GM21423 (cell line): ENCODE measurements around the gene NMNAT2.
"Not testable (repeated sequence)": the region's sequence is repeated elsewhere in the genome, so short reads cannot be mapped to it uniquely, and the experiment has no call there.

ENCODE experiments used
- ATAC-seq: cut with Tn5 transposase; IDR thresholded peaks from one replicate; pipeline ENCODE4 v1.9.1; 2021; ENCODE audit warnings: mild to moderate bottlenecking, moderate library complexity; ENCODE audit not compliant: unreplicated experiment

NMNAT2 gene

DNA sequence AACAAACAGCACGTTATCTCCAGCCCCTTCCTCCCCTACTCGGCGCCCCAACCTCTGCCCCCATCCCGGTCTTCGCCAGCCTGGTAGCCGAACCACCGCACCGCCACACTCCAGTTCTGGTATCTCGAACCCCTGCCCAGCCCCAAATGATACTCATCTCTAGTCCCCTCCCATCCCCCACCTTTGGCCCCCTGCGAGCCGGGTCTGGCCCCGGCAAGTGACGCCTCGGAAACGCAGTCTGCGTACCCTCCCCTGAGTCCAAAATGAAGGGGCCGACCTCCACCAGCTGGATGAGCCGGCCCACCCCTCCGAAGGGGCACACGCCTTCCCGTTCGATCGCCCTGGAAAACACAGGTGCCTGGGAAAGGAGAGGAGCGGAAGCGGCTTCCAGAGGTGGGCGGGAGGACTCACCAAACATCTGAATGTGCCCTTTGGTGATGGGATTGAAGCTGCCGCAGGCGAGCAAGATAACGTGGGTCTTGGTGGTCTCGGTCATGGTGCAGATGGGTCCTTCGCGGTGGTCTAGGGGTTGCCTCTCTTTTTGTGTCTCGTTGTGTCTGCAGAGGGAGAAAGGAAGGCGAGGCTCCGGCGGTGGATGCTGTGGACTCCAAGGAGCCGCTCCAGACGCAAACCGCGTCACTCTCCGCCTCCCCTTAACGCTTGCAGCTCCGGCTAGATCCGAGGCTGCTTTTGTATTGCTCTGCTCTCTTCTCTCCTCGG is at the start of gene NMNAT2:
Gene NMNAT2, minus strand, starts transcription at position 609 of the 720 bp plus-strand sequence. Its CDS starts 113 bp downstream, at position 496.
- ATAC-seq = no peak

DNA sequence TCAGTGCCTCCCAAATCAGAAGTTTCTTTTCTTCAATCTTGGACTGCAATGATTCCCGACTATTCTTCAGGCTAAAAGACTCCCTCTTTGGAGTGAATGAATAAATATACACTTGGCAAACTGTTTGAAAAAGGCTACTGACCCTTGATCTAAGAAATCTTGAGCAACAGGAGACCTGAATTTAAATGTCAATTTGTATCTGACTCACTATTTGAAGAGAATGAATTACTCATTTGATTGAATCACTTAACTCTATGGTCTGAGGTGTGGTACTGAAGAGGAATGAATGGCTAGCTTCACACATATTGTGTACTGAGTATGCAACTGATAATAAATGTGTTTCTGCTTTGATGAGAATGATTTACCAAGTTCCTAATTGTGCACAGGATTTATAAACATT is 49.5 kb upstream of the NMNAT2 start:
- no peak for ATAC-seq

DNA sequence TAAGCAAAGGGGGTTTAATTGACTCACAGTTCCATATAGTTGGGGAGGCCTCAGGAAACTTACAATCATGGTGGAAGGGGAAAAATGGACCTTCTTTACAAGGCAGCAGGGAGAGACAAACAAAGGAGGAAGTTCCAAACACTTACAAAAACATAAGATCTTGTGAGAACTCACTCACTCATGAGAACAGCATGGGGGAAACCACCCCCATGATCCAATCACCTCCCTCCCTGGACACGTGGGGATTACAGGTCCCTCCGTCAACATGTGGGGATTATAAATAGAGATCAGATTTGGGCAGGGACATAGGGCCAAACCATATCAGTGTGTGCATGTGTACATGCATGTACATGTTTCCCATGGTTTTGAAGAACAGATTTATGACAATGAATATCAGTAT is 48.6 kb upstream of the NMNAT2 start:
- ATAC-seq = no peak

DNA sequence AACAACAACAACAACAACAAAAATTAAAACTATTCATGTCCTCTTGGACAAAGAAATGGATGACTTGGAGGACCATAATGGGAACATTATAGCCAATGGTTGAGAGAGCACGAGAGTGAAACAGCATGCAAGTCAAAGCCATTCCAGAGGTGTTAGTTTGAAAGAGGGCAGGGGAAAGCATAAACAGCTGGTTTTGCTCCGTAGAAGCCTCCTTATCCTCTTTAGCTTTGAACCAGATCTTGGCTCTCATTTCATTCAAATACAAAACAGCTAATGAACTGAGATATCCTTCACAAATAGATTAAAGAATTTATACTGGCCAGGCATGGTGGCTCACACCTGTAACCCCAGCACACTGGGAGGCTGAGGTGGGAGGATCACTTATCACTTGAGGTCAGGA is 45.4 kb upstream of the NMNAT2 start:
- ATAC-seq = no peak

DNA sequence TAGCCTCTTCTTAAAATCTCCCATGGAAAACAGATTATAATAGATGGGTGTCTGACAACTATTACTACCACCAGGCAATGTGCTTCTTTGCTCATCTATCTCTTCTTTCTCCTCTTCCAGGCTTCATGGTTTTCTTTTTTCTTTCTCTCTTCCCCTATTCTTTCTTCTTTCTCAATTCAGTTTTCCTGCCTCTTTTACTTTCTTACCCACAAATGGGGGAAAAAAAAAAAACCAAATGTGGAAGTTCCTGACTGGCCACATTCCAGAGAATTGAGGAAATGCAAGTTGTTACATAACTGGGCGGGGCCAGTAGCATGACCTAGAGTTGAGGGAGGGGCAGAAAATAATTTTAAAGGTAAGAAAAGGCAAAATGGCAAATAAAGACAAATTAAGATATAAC is 43.2 kb upstream of the NMNAT2 start:
- no peak for ATAC-seq

DNA sequence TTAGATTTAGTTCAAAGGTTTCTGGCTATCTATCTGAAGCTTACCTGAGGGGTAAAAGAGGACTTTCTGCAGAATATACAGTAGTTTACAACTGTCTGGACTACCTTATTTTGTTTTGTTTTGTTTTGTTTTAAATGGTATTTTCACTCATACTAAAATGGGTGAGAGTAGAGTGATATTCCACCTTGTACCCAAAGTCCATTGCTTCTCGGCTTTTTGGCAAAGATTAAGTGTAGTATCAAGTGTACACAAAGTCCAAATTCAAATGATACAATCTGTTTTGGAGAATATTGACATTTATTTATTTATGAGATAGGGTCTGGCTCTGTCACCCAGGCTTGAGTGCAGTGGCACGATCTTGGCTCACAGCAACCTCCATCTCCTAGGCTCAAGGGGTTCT is 42.4 kb upstream of the NMNAT2 start:
- no peak for ATAC-seq

DNA sequence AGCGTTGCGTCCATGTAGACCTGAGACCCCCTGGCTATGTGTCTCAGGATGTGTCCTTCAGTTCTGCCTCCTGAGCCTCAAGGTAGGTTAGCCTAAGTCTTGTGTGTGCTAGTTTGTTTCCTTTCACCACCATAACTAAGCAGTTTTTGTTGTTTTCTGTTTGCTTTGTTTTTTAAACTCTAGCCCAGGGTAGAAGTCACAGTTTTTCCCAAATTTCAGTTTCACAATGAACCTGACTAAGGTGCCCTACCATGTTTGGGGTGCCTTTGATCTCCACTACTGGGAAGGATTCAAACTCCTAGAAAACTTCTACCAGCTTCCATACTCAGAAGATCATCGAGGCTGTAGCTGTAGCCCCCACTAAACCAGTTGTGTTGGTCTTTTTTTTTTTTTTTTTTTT is 39.3 kb upstream of the NMNAT2 start:
- ATAC-seq = no peak

DNA sequence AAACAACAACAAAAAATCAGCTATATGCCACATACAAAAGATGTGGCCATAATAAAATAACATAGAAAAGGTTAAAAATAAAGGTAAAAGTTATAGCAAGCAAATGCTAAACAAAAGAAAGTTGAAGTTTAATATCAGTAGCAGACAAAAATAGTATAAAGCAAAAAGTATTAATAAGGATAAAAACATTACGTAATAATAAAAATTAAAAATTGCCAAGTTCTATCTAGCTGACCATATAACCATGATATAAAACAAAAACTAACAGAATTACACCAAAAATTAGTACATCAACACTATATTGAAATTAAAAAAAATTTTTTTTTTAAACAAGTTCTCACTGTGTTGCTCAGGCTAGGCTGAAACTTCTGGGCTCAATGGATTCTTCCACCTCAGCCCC is 38.6 kb upstream of the NMNAT2 start:
- ATAC-seq = no peak

DNA sequence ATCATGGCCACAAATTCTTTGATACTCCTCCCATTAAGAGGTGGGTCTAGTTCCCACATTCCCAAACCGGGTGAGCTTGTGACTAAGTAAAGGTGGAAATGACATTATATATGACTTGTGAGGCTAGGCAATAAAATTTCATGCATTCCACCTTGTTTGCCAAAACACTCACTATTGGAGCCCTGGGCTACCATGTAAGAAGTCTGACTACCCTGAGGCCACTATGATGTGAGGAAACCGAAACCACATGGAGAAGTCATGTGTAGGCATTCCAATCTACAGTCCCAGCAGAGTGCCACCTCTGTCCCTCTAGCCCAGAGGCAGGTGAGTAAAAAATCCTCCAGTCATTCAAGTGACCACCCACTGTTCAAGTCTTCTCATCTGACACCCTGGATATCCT is 36.2 kb upstream of the NMNAT2 start:
- no peak for ATAC-seq

DNA sequence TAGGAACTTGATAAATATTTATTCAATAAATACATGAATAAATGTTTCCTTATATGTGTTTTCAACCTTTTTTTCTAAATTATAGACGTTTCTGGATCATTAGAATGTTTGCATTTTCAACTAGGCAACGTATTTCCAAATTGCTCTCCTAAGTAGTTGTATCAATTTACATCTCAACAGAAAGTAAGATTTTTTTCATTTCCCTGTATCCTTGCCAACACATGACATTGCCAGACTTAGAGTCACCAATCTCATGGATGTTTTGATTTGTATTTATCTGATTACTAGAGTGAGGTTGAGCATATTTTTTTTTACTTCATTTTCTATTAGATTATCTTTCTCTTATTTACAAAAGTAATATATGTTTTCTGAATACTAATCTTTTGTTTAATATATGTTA is 31.9 kb upstream of the NMNAT2 start:
- ATAC-seq = no peak

DNA sequence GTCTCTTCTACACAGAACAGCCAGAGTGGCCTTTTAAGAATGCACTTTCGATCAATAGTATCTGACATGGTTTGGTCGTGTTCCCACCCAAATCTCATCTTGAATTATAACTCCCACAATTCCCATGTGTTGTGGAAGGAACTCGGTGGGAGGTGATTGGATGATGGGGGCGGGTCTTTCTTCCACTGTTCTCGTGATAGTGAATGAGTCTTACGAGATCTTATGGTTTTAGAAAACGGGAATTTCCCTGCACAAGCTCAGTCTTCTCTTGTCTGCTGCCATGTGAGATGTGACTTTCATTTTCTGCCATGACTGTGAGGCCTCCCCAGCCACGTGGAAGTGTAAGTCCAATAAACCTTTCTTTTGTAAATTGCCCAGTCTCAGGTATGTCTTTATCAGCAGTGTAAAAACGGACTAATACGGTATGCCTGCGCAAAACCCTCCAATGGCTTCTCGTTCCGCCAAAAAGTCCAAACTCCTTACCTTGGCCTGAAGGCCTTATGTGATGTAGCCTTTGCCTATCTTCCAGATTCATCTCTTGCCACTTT is 31.1 kb upstream of the NMNAT2 start:
- no peak for ATAC-seq

DNA sequence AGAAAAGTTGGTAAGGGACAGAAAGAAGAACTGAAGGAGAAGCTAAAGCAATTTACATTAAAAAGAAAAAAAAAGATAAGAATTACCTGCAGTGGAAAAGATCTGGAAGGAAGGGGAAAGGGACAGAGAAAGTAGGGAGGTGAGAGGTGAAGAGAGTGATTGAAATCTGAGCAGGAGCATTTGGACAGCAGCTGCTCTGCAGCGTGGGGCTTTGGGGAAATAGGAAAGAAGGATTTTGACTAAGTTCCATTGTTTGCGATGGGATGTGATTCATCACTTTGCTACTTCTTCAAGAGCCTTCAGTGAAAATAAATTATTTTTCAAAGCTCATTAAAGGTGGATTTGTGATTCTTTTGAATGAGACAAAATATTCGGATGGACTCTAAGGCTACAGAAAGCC is 26.1 kb upstream of the NMNAT2 start:
- ATAC-seq = no peak

DNA sequence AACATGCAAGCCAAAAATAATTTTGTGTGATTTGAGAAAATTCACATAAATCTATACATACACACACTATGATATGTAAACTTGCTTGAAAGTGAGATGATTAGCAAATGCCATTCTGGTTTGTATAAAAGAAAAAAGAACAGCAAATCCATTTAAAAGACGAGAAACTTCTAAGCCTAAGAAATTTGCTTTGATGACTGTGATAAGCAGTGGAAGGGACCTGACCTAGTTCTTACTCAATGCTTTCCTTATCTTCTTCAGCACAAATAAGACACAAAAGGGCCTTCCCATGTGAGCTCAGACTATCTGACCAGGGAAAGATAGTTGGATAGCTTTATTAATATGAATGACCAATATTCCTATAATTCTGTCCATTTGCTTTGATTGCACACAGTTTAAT is 25.3 kb upstream of the NMNAT2 start:
- ATAC-seq = no peak

DNA sequence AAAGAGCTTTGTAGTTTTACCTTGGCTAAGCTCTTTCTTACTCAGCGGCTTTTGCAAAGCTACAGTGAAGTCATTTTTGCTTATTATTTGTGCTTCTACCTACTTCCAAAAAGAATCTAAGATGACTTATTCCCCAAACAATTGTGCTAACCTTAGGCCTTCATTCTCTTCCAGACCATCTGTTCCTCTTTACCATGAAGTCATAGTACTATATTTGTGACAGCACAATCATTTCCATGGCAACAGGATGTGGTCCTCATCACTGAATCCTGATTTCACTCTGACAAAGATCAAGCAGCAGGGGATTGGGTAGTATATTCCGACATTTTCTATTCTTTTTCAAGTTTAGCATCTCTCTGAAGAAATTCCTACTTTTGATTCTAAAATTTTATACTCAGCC is 24.8 kb upstream of the NMNAT2 start:
- no peak for ATAC-seq

DNA sequence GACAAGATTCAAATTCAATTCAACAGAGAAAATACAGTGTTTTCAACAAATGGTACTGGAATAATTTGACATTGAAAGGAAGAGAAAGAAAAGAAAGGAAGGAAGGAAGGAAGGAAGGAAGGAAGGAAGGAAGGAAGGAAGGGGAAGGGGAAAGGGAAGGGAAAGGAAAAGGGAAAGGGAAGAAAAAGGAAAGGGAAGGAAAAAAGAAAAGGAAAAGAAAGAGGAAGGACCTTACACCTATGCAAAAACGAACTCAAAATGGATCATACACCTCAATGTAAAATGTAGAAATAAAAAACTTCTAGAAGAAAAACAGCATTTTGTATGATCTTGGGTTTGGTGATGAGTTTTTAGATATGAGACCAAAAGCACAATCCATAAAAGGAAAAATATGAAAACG is 19.9 kb upstream of the NMNAT2 start:
- no peak for ATAC-seq

DNA sequence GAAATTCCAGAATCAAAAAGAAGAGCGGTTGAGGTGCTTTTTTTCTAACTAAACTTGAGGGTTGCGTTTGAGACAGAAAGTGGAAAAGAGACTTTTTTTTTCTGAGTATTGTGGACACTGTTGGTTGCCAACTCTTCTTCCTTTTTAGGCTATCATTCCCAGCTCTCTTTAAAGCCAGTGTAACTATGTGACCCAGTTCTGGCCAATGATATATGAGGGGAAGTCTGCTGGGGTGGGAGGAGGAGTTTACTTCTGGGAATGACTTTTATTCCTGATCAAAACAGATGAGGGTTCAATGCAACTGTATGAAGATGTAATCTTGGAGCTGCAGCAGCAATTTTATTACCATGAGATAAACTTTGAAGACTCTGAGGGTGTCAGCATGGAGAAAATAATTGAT is 17.3 kb upstream of the NMNAT2 start:
- no peak for ATAC-seq

DNA sequence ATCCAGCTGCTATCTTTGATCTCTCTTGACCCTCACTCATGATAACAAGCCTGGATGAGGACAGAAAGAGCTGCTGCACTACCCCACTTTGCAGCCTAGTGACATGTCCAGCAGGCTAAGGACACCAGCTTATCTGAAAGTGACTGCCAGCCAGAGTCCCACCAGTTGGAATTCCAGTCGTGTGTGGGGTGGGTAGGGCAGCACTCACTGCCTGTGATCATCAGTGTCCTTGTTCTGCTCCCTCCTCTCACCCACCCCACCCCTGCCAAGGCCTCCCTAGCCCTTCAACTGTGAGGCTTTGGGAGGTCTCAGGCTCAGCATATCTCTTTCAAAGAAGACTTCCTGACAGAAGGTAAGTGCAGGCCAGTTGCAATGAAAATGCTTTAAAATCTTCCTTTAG is 15.5 kb upstream of the NMNAT2 start:
- no peak for ATAC-seq

DNA sequence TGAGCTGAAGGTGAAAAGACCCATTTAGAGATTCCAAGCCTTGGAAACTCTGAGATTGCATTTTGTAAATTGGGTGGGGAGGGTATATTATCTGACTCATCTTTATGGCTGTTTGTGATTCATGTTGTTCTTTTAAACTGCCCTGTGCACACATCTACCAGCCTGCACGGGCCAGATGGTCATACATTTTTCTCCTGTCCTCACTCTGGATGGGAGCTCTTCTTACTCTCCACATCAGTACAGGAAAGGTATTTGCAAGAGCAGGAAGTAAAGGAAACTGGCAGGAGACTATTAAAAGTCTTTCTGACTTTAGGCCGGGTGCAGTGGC is 14.3 kb upstream of the NMNAT2 start:
- no peak for ATAC-seq

DNA sequence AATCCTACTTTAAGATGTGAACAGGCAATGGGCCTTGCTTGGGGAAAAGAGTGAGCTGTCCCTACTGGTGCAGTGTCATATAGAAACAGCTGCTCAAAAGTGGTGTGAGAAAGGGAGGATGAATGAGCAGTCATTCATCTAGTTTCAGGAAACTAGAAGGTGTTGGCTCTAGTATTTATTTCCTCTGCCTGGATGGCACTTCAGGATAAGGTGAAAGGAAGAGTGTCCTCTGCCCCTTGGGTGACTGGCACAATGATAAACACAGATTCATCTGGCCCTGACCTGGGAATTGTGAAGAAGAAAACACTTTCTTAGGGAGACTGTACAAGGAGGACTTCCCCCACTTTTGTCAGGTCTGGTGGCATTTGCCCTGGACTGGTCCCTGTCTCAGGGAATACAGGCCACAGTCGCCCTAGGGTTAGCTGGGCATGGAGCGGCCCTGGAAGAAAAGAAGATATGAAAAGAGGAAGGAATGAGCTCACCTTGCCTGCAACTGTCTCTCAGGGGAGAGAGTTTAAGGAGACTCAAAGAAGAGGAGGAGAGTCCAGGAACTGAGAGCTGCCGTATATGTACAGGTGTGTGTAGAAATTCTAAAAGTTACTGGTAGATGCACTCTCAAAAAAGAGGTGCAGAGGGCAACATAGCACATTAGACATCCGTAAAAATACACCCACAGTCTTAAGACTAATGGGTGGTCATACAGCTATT is 13.8 kb upstream of the NMNAT2 start:
- no peak for ATAC-seq

DNA sequence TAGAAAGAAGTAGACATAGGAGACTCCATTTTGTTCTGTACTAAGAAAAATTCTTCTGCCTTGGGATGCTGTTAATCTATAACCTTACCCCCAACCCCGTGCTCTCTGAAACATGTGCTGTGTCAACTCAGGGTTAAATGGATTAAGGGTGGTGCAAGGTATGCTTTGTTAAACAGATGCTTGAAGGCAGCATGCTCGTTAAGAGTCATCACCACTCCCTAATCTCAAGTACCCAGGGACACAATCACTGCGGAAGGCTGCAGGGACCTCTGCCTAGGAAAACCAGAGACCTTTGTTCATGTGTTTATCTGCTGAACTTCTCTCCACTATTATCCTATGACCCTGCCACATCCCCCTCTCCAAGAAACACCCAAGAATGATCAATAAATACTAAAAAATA is 9.4 kb upstream of the NMNAT2 start:
- ATAC-seq = not testable (repeated sequence)

DNA sequence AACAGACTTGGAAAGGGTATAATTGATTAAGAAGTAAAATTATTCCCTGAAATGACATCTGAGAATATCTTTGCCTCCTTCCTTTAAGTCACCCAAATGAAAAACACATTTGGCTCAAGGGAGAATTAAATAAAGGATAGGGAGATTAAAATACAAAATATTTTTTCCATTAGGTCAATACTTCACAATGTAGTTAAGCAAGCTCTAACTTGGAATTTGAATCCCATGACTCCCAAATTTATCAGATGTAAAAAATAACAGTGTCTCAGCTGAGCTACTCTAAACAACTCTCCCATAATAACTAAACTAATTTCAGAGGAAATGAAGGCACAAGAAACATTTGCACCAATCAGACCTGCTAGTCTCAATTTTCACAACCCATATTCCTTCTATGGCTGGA is 6.5 kb upstream of the NMNAT2 start:
- no peak for ATAC-seq

DNA sequence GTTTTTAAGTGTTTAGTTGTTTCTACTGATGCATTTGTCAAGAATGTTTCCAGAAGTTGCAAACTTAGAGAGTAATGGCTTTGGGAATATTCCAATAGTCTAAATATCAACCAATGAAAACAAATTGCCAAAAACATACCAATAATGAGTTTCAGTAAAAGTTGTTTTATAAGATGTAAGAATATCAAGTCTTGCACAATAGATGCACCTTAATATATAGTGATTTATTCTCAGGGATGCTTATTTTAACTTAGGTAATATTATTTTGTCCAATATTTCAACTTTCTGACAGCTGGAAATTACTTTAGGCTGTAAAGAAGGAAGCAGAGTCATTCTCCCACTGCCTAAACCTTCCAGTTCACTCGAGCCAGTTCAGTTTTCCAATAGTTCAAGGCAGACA is 5.4 kb upstream of the NMNAT2 start:
- ATAC-seq = no peak

DNA sequence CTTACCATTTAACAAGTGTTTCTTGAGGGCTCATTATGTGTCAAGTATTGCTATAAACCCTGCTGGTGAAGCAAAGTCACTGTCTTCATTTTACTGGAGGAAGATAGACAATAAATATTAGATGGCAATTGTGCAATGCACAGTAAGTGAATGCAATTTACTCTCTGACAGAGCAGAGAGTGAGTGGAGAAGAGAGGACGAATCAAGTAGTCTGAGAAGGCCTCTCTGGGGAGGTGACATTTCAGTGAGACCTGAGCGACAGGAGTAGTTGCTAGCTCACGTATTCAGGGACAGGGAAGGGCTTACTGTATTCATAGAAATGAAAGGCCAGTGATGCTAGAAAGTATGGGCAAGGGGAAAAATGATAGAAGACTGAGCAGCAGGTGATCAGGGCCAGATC is 1.2 kb upstream of the NMNAT2 start:
- ATAC-seq = no peak
